ENCODE measurements around the gene TTL. TPM values are rescaled to one million over a fixed set of nuclear protein-coding genes. Genes with fewer than 3 reads are reported as not detected.
A peak's percentile ranks its signal among the peaks of the same experiment; 100 is the strongest.
"Not testable (repeated sequence)": the region's sequence is repeated elsewhere in the genome, so short reads cannot be mapped to it uniquely, and the experiment has no call there.

Gene TTL
- total RNA-seq = 10 to 100 TPM; 30.9 to 35.9 TPM

GRCh38 chr2:112481528-112482233 lies at the start of gene TTL:
TTL (plus strand) TSS chr2:112482156; CDS start chr2:112482345, 189 bp downstream.
- Histone ChIP-seq H3K9me3 (no peaks in the 10 kb centered on the region), H3K27me3 (replicated peaks; ENCODE audit: insufficient read depth) (no peaks in the 10 kb centered on the region), H3K27ac (peak within 1 kb of the TSS; percentile 78 to 81), H3K4me3 (peak within 1 kb of the TSS; percentile 78), H3K4me1 (ENCODE audit: control insufficient read depth in 1 of 2, low read depth in 2 of 2) (peaks cover 10 to 24% of the 10 kb centered on the region in 2 donors), H3K36me3 (no peaks in the 10 kb centered on the region)
- TF ChIP-seq CTCF (IDR thresholded peaks at IDR 0.05) = no peak
- DNase-seq (ENCODE audit: low spot score) (no peak), ATAC-seq (ENCODE audit: insufficient number of reproducible peaks, low FRiP score, low read depth) (peak; percentile 57)

DNA sequence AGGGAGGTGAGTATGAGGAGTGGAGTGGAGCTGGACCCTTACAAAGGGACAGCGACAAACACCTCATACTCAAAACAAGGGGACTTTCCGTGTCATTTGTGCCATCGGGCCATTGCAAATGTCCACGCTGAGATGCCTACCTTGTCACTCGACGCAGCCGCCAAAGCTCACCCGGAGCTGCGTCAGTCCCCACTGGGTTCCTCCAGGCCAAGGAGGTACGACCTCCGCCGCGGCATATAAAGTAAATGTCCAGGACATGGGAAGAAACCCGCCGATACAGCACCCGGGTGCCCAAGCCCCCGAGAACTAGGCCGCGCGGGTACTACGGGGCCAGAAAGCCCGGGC lies 49.6 kb upstream of the TTL start:
- not testable (repeated sequence) for H3K9me3 ChIP-seq

DNA sequence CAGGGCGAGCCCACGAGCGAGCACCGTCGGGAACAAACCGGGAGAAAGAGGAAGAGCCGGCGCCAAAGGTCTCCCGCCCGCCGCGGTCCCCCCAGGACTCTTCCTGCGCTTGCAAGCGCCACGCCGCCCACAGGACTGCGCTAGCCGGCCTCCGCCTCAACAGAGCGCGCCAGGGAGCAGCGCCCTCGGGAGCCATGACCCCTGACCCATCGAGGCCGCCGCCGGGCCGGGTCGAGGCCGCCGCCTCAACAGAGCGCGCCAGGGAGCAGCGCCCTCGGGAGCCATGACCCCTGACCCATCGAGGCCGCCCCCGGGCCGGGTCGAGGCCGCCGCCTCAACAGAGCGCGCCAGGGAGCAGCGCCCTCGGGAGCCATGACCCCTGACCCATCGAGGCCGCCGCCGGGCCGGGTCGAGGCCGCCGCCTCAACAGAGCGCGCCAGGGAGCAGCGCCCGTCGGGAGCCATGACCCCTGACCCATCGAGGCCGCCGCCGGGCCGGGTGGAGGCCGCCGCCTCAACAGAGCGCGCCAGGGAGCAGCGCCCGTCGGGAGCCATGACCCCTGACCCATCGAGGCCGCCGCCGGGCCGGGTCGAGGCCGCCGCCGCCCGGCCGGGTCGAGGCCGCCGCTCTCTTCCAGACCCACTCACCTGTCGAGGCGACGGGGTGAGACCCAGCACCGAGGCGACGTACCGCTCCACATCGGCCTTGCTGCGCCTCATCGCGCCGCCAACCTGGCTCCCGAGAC lies 49.0 kb upstream of the TTL start:
- H3K9me3 ChIP-seq; DNase-seq (ENCODE audit: low spot score); H3K36me3 ChIP-seq; H3K27me3 ChIP-seq (replicated peaks; ENCODE audit: insufficient read depth): not testable (repeated sequence)
- peak overlapping the region; percentile 78 to 93 for H3K27ac ChIP-seq
- ATAC-seq (ENCODE audit: insufficient number of reproducible peaks, low FRiP score, low read depth) = peak; percentile 39
- H3K4me3 ChIP-seq = peak overlapping the region; percentile 88
- peaks cover 5 to 11% of the 10 kb centered on the region in 2 donors for H3K4me1 ChIP-seq (ENCODE audit: control insufficient read depth in 1 of 2, low read depth in 2 of 2)

More for the DNA sequence above, 49.6 kb upstream of the TTL start:
- not testable (repeated sequence) for H3K36me3 ChIP-seq; DNase-seq (ENCODE audit: low spot score); ATAC-seq (ENCODE audit: insufficient number of reproducible peaks, low FRiP score, low read depth); H3K27me3 ChIP-seq (replicated peaks; ENCODE audit: insufficient read depth)
- Histone ChIP-seq H3K4me1 (ENCODE audit: control insufficient read depth in 1 of 2, low read depth in 2 of 2) (peaks cover 5 to 11% of the 10 kb centered on the region in 2 donors), H3K27ac (peak overlapping the region; percentile 78 to 93), H3K4me3 (peak overlapping the region; percentile 88)

DNA sequence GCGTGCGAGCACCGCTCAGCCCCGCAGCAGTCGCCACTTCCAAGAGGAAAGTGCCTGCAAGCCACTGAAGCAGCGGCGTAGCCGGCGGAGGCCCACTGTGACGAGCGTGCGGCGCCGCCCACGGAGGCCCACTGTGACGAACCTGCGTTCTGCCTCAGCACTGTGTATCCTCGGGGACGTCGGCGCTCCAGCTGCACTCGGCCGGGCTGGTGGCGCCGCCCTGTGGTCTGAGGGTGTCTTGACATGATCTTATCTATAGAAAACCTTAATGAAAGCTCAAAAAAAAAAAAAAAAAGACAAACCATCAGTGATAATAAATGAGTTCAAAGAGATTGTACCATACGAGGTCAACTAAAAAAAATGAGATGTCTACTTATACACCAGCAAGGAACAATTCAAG lies 48.5 kb upstream of the TTL start, which contains the start of gene RGPD8:
TSS of gene RGPD8 (minus strand) at position 166 of the 400 bp plus-strand sequence. CDS start 192 bp downstream, outside the sequence.
- not testable (repeated sequence) for H3K27me3 ChIP-seq (replicated peaks; ENCODE audit: insufficient read depth); H3K9me3 ChIP-seq; H3K36me3 ChIP-seq
- TF ChIP-seq CTCF (IDR thresholded peaks at IDR 0.05) = peak; percentile 53
- peaks cover 5 to 11% of the 10 kb centered on the region in 2 donors for H3K4me1 ChIP-seq (ENCODE audit: control insufficient read depth in 1 of 2, low read depth in 2 of 2)
- peak within 1 kb of the TSS; percentile 88 for H3K4me3 ChIP-seq
- ATAC-seq (ENCODE audit: insufficient number of reproducible peaks, low FRiP score, low read depth) = peak; percentile 90
- peak; percentile 69 for DNase-seq (ENCODE audit: low spot score)
- peak within 1 kb of the TSS; percentile 78 to 93 for H3K27ac ChIP-seq

- H3K27ac ChIP-seq = no peak overlapping the region
- DNase-seq (ENCODE audit: low spot score) = no peak
Measured at GRCh38 chr2:112433932-112434730, 47.8 kb upstream of the TTL start.

DNA sequence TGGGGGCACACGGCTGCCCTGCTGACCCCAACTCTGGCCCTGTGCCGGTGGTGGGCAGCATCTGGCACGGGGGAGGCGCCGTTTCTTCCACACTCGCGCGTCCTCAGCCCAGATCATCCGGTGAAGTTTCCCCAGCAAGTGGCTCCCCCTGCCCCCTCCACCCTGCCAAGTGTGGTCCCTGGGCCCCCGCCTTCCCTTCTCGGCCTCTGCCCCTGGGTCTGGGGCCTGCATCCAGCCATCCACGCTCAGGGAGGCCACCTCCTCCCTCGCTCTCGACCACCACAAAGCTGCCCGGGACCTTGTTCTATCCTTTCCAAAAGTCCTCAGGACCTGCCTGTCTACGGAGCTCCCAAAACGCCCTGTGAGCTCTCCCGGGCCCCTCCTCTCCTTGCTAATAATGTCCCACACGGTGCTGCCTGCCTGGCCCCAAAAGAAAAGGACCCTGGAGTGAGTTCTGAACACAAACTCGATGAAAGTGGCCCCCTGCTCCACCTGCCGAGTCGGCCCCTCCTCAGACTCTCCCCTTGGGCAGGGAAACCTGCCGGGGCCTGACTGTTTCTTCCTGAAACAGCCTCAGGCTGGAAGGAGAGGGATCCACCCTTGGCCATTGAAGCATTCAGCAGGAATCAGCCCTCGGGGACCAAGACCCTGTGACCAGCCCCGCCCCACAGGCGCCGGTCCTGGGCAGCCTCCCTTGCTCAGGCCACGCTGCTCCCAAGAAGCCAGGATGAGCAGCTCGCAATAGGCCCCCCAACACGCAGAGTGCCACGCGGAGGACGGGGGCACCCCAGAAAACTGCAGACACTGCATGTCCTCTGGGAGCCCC lies 46.9 kb upstream of the TTL start:
- peaks cover 5 to 11% of the 10 kb centered on the region in 2 donors for H3K4me1 ChIP-seq (ENCODE audit: control insufficient read depth in 1 of 2, low read depth in 2 of 2)
- ATAC-seq (ENCODE audit: insufficient number of reproducible peaks, low FRiP score, low read depth); H3K4me3 ChIP-seq; DNase-seq (ENCODE audit: low spot score); H3K9me3 ChIP-seq; H3K36me3 ChIP-seq; H3K27me3 ChIP-seq (replicated peaks; ENCODE audit: insufficient read depth); H3K27ac ChIP-seq: not testable (repeated sequence)

More at GRCh38 chr2:112433932-112434730, 47.8 kb upstream of the TTL start:
- Histone ChIP-seq H3K4me3 (no peak overlapping the region), H3K36me3 (no peaks in the 10 kb centered on the region), H3K9me3 (no peaks in the 10 kb centered on the region), H3K27me3 (replicated peaks; ENCODE audit: insufficient read depth) (no peaks in the 10 kb centered on the region), H3K4me1 (ENCODE audit: control insufficient read depth in 1 of 2, low read depth in 2 of 2) (peaks cover 5 to 11% of the 10 kb centered on the region in 2 donors)
- no peak for TF ChIP-seq CTCF (IDR thresholded peaks at IDR 0.05)
- ATAC-seq (ENCODE audit: insufficient number of reproducible peaks, low FRiP score, low read depth) = no peak

- not testable (repeated sequence) for ATAC-seq (ENCODE audit: insufficient number of reproducible peaks, low FRiP score, low read depth); H3K27me3 ChIP-seq (replicated peaks; ENCODE audit: insufficient read depth); DNase-seq (ENCODE audit: low spot score); H3K9me3 ChIP-seq; H3K27ac ChIP-seq; H3K4me3 ChIP-seq; H3K36me3 ChIP-seq
- peaks cover 5 to 11% of the 10 kb centered on the region in 2 donors for H3K4me1 ChIP-seq (ENCODE audit: control insufficient read depth in 1 of 2, low read depth in 2 of 2)
Measured at GRCh38 chr2:112435716-112436431, 46.1 kb upstream of the TTL start.

- H3K9me3 ChIP-seq; ATAC-seq (ENCODE audit: insufficient number of reproducible peaks, low FRiP score, low read depth): not testable (repeated sequence)
Measured at GRCh38 chr2:112436993-112437392, 45.0 kb upstream of the TTL start.

More at GRCh38 chr2:112436993-112437392, 45.0 kb upstream of the TTL start:
- H3K27ac ChIP-seq; H3K4me1 ChIP-seq (ENCODE audit: control insufficient read depth in 1 of 2, low read depth in 2 of 2); DNase-seq (ENCODE audit: low spot score); H3K27me3 ChIP-seq (replicated peaks; ENCODE audit: insufficient read depth); H3K36me3 ChIP-seq; H3K4me3 ChIP-seq: not testable (repeated sequence)

Data from thoracic aorta (tissue), 2 donors.